Aortic smooth muscle cell (primary cell): Measurements from ENCODE around the gene BMP8B. TPM values are rescaled to one million over a fixed set of nuclear protein-coding genes. Genes with fewer than 3 reads are reported as not detected.

Source experiments
- total RNA-seq: library from RNA; depleted of rRNA; stranded (reverse); fragments of >200 nt; gene quantifications from 2 replicates; pipeline ENCODE4 v1.2.3, GENCODE V29; 2014

BMP8B gene
- total RNA-seq: under 0.01 TPM in 1 of 2 replicates, not detected in the other

DNA sequence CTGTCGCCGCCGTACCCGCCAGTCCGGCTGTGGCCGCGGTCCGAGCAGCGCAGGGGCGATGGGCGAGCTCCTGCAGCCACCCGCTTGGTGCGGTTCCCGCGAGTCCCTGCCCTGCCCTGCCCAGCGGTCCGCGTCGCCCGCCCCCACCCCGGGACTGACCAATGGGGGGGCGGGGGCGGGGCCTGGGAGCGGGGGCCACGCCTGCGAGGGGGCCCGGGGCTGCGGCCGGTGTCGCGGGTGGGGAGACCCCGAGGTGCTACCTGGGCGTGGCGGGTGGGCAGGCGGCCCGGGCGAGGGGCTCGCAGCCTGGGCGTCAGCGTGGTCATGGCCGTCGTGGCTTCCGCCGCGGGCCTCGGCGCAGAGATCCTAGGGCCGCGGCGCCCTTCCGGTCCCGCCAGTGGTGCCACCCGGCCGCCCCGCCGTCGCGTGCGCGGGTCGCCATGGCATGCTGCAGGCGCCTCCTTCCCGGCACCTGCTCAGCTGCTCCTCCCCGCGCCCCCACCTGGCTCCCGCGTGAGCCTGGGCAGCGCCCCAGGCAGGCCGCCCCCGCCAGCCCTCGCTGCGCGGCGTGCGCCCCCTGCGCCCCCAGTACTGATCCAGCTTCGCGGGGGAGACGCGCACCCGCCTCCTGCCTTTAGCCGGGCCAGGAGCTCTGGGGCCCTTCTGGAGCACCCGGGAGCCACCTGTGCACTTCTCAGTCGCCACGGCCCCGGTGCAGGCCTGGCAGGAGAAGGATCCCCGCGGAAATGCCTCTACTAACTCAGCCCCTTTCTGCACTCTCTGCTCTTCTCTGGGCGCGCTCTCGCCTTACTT is at the start of gene BMP8B:
Gene BMP8B, minus strand, starts transcription at position 108 of the 813 bp plus-strand sequence. CDS start 380 bp downstream, outside the sequence.

DNA sequence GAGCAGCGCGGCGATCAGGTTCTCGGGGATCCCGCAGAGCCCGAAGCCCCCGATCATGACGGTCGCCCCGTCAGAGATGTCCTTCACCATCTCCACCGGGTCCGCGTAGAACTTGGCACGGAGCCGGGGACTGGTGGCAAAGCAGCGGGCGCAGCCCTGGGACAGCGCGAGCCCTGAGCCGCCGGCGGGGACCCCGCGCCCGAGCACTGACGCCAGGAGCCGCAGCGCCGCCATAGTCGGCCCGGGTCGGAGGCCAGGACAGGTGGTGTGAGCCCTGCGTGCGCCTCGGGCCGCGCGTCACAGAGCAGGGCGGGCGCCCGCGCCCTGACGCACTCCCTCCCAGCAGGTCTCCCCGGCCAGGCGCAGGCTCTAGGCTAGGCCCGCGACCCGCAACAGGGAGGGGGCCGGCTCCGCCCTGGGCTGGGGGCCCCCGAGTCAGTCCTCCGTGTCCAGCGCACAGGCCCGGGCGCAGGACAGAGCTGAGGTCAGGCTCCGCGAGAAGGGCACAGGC is 17.6 kb downstream of the BMP8B start, which contains the start of gene OXCT2:
Gene OXCT2, minus strand, starts transcription at position 327 of the 511 bp plus-strand sequence. Its CDS starts 93 bp downstream, at position 234.

GRCh38 chr1:39738622-39739366 is 49.9 kb downstream of the BMP8B start, which contains the start of gene PPIE:
Gene PPIE (plus strand): TSS chr1:39738882. CDS start chr1:39738901, 19 bp downstream.

Other genes starting within 250 kb of the BMP8B start
- gene PABPC4, start 212.1 kb downstream of the BMP8B start, total RNA-seq: 194 and 196 TPM in 2 replicates
- gene HEYL, start 149.2 kb downstream of the BMP8B start, total RNA-seq: 0.19 and 0.53 TPM in 2 replicates
- gene NT5C1A, start 116.8 kb downstream of the BMP8B start, total RNA-seq: not detected in 2 replicates
- gene HPCAL4, start 97.4 kb downstream of the BMP8B start, total RNA-seq: not detected in 2 replicates
- 34.3 and 37.3 TPM in 2 replicates for gene PPIE, start 50.0 kb downstream of the BMP8B start, total RNA-seq
- 0.99 and 5.4 TPM in 2 replicates for gene OXCT2, start 17.5 kb downstream of the BMP8B start, total RNA-seq
- gene TRIT1, start 94.6 kb upstream of the BMP8B start, total RNA-seq: 17.7 and 19.0 TPM in 2 replicates
- gene MYCL, start 113.1 kb upstream of the BMP8B start, total RNA-seq: 0.12 and 0.26 TPM in 2 replicates
- gene MFSD2A, start 166.3 kb upstream of the BMP8B start, total RNA-seq: 0.62 and 1.8 TPM in 2 replicates